Effector memory CD4-positive, alpha-beta T cell (primary cell): ENCODE measurements around the gene AGMO.

Experiments
- DNase-seq, 3 donors: peaks; one replicate each; pipeline ENCODE4 v3.0.0-alpha.2; 2020
- H3K27ac ChIP-seq: 2 replicates; pipeline ENCODE4 v1.7.0; 2013; ENCODE audit warnings: mild to moderate bottlenecking, low read length, moderate library complexity; ENCODE audit not compliant: insufficient read depth, poor library complexity, severe bottlenecking
- H3K27me3 ChIP-seq: replicated peaks from 2 replicates; pipeline ENCODE4 v1.7.0; 2013; ENCODE audit warnings: mild to moderate bottlenecking, low read length; ENCODE audit not compliant: insufficient read depth, control insufficient read depth, poor library complexity, severe bottlenecking
- H3K36me3 ChIP-seq: 2 replicates; pipeline ENCODE4 v1.7.0; 2013; ENCODE audit warnings: mild to moderate bottlenecking, low read length, moderate library complexity; ENCODE audit not compliant: control insufficient read depth, insufficient read depth
- H3K4me1 ChIP-seq: 2 replicates; pipeline ENCODE4 v1.7.0; 2013; ENCODE audit warnings: low read length, mild to moderate bottlenecking; ENCODE audit not compliant: control insufficient read depth, insufficient read depth, poor library complexity, severe bottlenecking
- H3K4me3 ChIP-seq: 2 replicates; pipeline ENCODE4 v1.7.0; 2013; ENCODE audit warnings: low read length, low read depth, mild to moderate bottlenecking; ENCODE audit not compliant: insufficient read depth, poor library complexity, severe bottlenecking
- H3K9me3 ChIP-seq: 2 replicates; pipeline ENCODE4 v1.7.0; 2013; ENCODE audit warnings: mild to moderate bottlenecking, low read length, moderate library complexity; ENCODE audit not compliant: control insufficient read depth

The AGMO gene

GRCh38 chr7:15508258-15508657, 53.6 kb downstream of the AGMO start:
- DNase-seq, result no peak
- Histone ChIP-seq H3K27me3 (no peaks in the 10 kb centered on the region), H3K9me3 (no peaks in the 10 kb centered on the region), H3K4me1 (no peaks in the 10 kb centered on the region), H3K4me3 (no peak overlapping the region), H3K36me3 (no peaks in the 10 kb centered on the region), H3K27ac (no peak overlapping the region)

GRCh38 chr7:15507708-15508107, 54.1 kb downstream of the AGMO start:
- DNase-seq, result no peak
- H3K4me3 ChIP-seq, result no peak overlapping the region
- H3K27ac ChIP-seq, result no peak overlapping the region
- H3K27me3 ChIP-seq, result no peaks in the 10 kb centered on the region
- H3K4me1 ChIP-seq, result no peaks in the 10 kb centered on the region
- H3K9me3 ChIP-seq, result no peaks in the 10 kb centered on the region
- no peaks in the 10 kb centered on the region for H3K36me3 ChIP-seq

GRCh38 chr7:15507171-15507570, 54.6 kb downstream of the AGMO start:
- no peak for DNase-seq
- Histone ChIP-seq H3K36me3 (no peaks in the 10 kb centered on the region), H3K27ac (no peak overlapping the region), H3K9me3 (no peaks in the 10 kb centered on the region), H3K4me1 (no peaks in the 10 kb centered on the region), H3K4me3 (no peak overlapping the region), H3K27me3 (no peaks in the 10 kb centered on the region)

- Histone ChIP-seq H3K27ac (no peak overlapping the region), H3K36me3 (no peaks in the 10 kb centered on the region), H3K9me3 (no peaks in the 10 kb centered on the region), H3K27me3 (no peaks in the 10 kb centered on the region), H3K4me3 (no peak overlapping the region), H3K4me1 (no peaks in the 10 kb centered on the region)
- no peak for DNase-seq
Measured at GRCh38 chr7:15505761-15506160, 56.1 kb downstream of the AGMO start.

GRCh38 chr7:15504351-15504750, 57.5 kb downstream of the AGMO start:
- Histone ChIP-seq H3K4me1 (no peaks in the 10 kb centered on the region), H3K27ac (no peak overlapping the region), H3K9me3 (no peaks in the 10 kb centered on the region), H3K27me3 (no peaks in the 10 kb centered on the region), H3K4me3 (no peak overlapping the region), H3K36me3 (no peaks in the 10 kb centered on the region)
- no peak for DNase-seq

GRCh38 chr7:15503603-15504290, 58.1 kb downstream of the AGMO start:
- no peaks in the 10 kb centered on the region for H3K27me3 ChIP-seq
- H3K27ac ChIP-seq, result no peak overlapping the region
- H3K9me3 ChIP-seq, result no peaks in the 10 kb centered on the region
- no peaks in the 10 kb centered on the region for H3K36me3 ChIP-seq
- no peak overlapping the region for H3K4me3 ChIP-seq
- no peaks in the 10 kb centered on the region for H3K4me1 ChIP-seq
- no peak for DNase-seq

GRCh38 chr7:15498465-15498864, 63.4 kb downstream of the AGMO start:
- Histone ChIP-seq H3K9me3 (no peaks in the 10 kb centered on the region), H3K4me3 (no peak overlapping the region), H3K36me3 (no peaks in the 10 kb centered on the region), H3K27ac (no peak overlapping the region), H3K4me1 (no peaks in the 10 kb centered on the region), H3K27me3 (no peaks in the 10 kb centered on the region)
- no peak for DNase-seq

GRCh38 chr7:15495170-15495569, 66.6 kb downstream of the AGMO start:
- DNase-seq, result no peak

GRCh38 chr7:15494711-15495110, 67.1 kb downstream of the AGMO start:
- H3K4me3 ChIP-seq, result no peak overlapping the region
- no peaks in the 10 kb centered on the region for H3K9me3 ChIP-seq
- H3K27ac ChIP-seq, result no peak overlapping the region
- H3K36me3 ChIP-seq, result no peaks in the 10 kb centered on the region
- no peaks in the 10 kb centered on the region for H3K4me1 ChIP-seq
- no peaks in the 10 kb centered on the region for H3K27me3 ChIP-seq
- no peak for DNase-seq

More at GRCh38 chr7:15495170-15495569, 66.6 kb downstream of the AGMO start:
- no peaks in the 10 kb centered on the region for H3K27me3 ChIP-seq
- no peaks in the 10 kb centered on the region for H3K4me1 ChIP-seq
- no peaks in the 10 kb centered on the region for H3K9me3 ChIP-seq
- H3K4me3 ChIP-seq, result no peak overlapping the region
- H3K36me3 ChIP-seq, result no peaks in the 10 kb centered on the region
- H3K27ac ChIP-seq, result no peak overlapping the region

- Histone ChIP-seq H3K4me3 (no peak overlapping the region), H3K27me3 (no peaks in the 10 kb centered on the region)
Measured at GRCh38 chr7:15491361-15491760, 70.5 kb downstream of the AGMO start.

More at GRCh38 chr7:15491361-15491760, 70.5 kb downstream of the AGMO start:
- DNase-seq, result no peak
- Histone ChIP-seq H3K36me3 (no peaks in the 10 kb centered on the region), H3K4me1 (no peaks in the 10 kb centered on the region), H3K9me3 (no peaks in the 10 kb centered on the region), H3K27ac (no peak overlapping the region)
